Measurements from ENCODE around the gene OXSR1. TPM values are rescaled to one million over a fixed set of nuclear protein-coding genes. Genes with fewer than 3 reads are reported as not detected.

Gene OXSR1
- total and polyA plus RNA-seq, 2 experiments from 2014 or later, result 16.0 to 41.1 TPM

GRCh38 chr3:38119821-38120692, 45.3 kb upstream of the OXSR1 start (continued):
- TF ChIP-seq ZNF462 (CRISPR knock-in tag; IDR thresholded peaks at IDR 0.05), result no peak
- no peak for TF ChIP-seq STAT1 (IDR thresholded peaks at IDR 0.05; ENCODE audit: unreplicated experiment)
- no peak for TF ChIP-seq CREB1 (CRISPR knock-in tag; IDR thresholded peaks at IDR 0.05; ENCODE audit: low read depth)
- TF ChIP-seq ZNF331 (CRISPR knock-in tag; IDR thresholded peaks at IDR 0.05; ENCODE audit: low read depth), result no peak
- TF ChIP-seq ZNF114 (CRISPR knock-in tag; IDR thresholded peaks at IDR 0.05), result no peak
- no peak for TF ChIP-seq CTCF (conservative IDR thresholded peaks at IDR 0.05; ENCODE audit: low read depth in 2 of 2)
